HG03460 (cell line): Measurements from ENCODE around the gene RBP2.

ENCODE experiments used
- ATAC-seq: cut with Tn5 transposase; IDR thresholded peaks from one replicate; pipeline ENCODE4 v1.9.1; 2021; ENCODE audit not compliant: unreplicated experiment

RBP2 gene

GRCh38 chr3:139481116-139481515 is 4.8 kb upstream of the RBP2 start:
- no peak for ATAC-seq

GRCh38 chr3:139480585-139480984 is 4.3 kb upstream of the RBP2 start:
- ATAC-seq, result no peak

- no peak for ATAC-seq
Observed at GRCh38 chr3:139477710-139478640, 1.7 kb upstream of the RBP2 start.

- ATAC-seq, result no peak
Observed at GRCh38 chr3:139473155-139473771, 3.1 kb downstream of the RBP2 start.

- ATAC-seq, result no peak
Observed at GRCh38 chr3:139472380-139473010, 3.8 kb downstream of the RBP2 start.

- no peak for ATAC-seq
Observed at GRCh38 chr3:139470199-139470598, 6.1 kb downstream of the RBP2 start.

- no peak for ATAC-seq
Observed at GRCh38 chr3:139468399-139468798, 7.9 kb downstream of the RBP2 start.

GRCh38 chr3:139466360-139466759 is 10.0 kb downstream of the RBP2 start:
- no peak for ATAC-seq

- no peak for ATAC-seq
Observed at GRCh38 chr3:139465636-139466035, 10.7 kb downstream of the RBP2 start.

GRCh38 chr3:139463466-139463865 is 12.8 kb downstream of the RBP2 start:
- no peak for ATAC-seq

- ATAC-seq, result no peak
Observed at GRCh38 chr3:139460529-139460928, 15.8 kb downstream of the RBP2 start.

- ATAC-seq, result no peak
Observed at GRCh38 chr3:139460076-139460475, 16.2 kb downstream of the RBP2 start.

GRCh38 chr3:139458348-139458747 is 18.0 kb downstream of the RBP2 start:
- no peak for ATAC-seq

- ATAC-seq, result no peak
Observed at GRCh38 chr3:139457066-139457465, 19.2 kb downstream of the RBP2 start.

GRCh38 chr3:139456386-139456785 is 19.9 kb downstream of the RBP2 start:
- ATAC-seq, result no peak

GRCh38 chr3:139455855-139456254 is 20.5 kb downstream of the RBP2 start:
- ATAC-seq, result no peak

- no peak for ATAC-seq
Observed at GRCh38 chr3:139455206-139455605, 21.1 kb downstream of the RBP2 start.

- no peak for ATAC-seq
Observed at GRCh38 chr3:139454346-139454745, 22.0 kb downstream of the RBP2 start.

- ATAC-seq, result no peak
Observed at GRCh38 chr3:139450159-139450558, 26.2 kb downstream of the RBP2 start.

GRCh38 chr3:139449566-139449965 is 26.8 kb downstream of the RBP2 start:
- ATAC-seq, result no peak

GRCh38 chr3:139448104-139448503 is 28.2 kb downstream of the RBP2 start:
- ATAC-seq, result no peak

GRCh38 chr3:139447486-139447885 is 28.8 kb downstream of the RBP2 start:
- no peak for ATAC-seq
